HEK293 (cell line): ENCODE results near the gene PAPSS2.

Source experiments
- HOXC10 ChIP-seq: sonication (generic); formaldehyde crosslinking; IDR thresholded peaks from 2 replicates; pipeline ENCODE4 v1.8.1; 2023; ENCODE audit warnings: mild to moderate bottlenecking, missing genetic modification reagents
- RBAK ChIP-seq: fragments of 450-650 bp; formaldehyde crosslinking; IDR thresholded peaks from 2 replicates; pipeline ENCODE4 v1.5.1; 2016; ENCODE audit warnings: missing biosample characterization, missing genetic modification characterization
- ZBTB1 ChIP-seq: fragments of 450-650 bp; formaldehyde crosslinking; IDR thresholded peaks from 2 replicates; pipeline ENCODE4 v1.5.1; 2016; ENCODE audit warnings: missing biosample characterization, missing genetic modification characterization
- ZFP3 ChIP-seq: fragments of 450-650 bp; formaldehyde crosslinking; IDR thresholded peaks from 2 replicates; pipeline ENCODE4 v1.5.1; 2016; ENCODE audit warnings: low read depth, missing biosample characterization, missing genetic modification characterization
- ZNF140 ChIP-seq: fragments of 450-650 bp; formaldehyde crosslinking; IDR thresholded peaks from 2 replicates; pipeline ENCODE4 v1.5.1; 2016; ENCODE audit warnings: missing biosample characterization, missing genetic modification characterization
- ZNF184 ChIP-seq: fragments of 450-650 bp; IDR thresholded peaks from 2 replicates; pipeline ENCODE4 v1.5.1; 2018; ENCODE audit warnings: missing biosample characterization, mild to moderate bottlenecking, missing genetic modification characterization
- ZNF2 ChIP-seq: fragments of 450-650 bp; formaldehyde crosslinking; IDR thresholded peaks from 2 replicates; pipeline ENCODE4 v1.5.1; 2016; ENCODE audit warnings: missing biosample characterization, missing genetic modification characterization
- ZNF24 ChIP-seq: fragments of 450-650 bp; formaldehyde crosslinking; IDR thresholded peaks from 2 replicates; pipeline ENCODE4 v1.5.1; 2016; ENCODE audit warnings: missing biosample characterization, missing genetic modification characterization
- ZNF26 ChIP-seq: fragments of 450-650 bp; formaldehyde crosslinking; IDR thresholded peaks from 2 replicates; pipeline ENCODE4 v1.5.1; 2016; ENCODE audit warnings: missing biosample characterization, missing genetic modification characterization
- ZNF266 ChIP-seq: fragments of 450-650 bp; formaldehyde crosslinking; IDR thresholded peaks from 2 replicates; pipeline ENCODE4 v1.5.1; 2016; ENCODE audit warnings: missing biosample characterization, missing genetic modification characterization, low read depth
- ZNF280C ChIP-seq: fragments of 450-650 bp; formaldehyde crosslinking; IDR thresholded peaks from 2 replicates; pipeline ENCODE4 v1.5.1; 2016; ENCODE audit warnings: missing biosample characterization, missing genetic modification characterization
- ZNF311 ChIP-seq: fragments of 450-650 bp; formaldehyde crosslinking; IDR thresholded peaks from 2 replicates; pipeline ENCODE4 v1.5.1; 2017; ENCODE audit warnings: missing biosample characterization, missing genetic modification characterization, borderline replicate concordance
- ZNF341 ChIP-seq: fragments of 450-650 bp; formaldehyde crosslinking; IDR thresholded peaks from 2 replicates; pipeline ENCODE4; 2016; ENCODE audit warnings: low read depth, missing biosample characterization, missing genetic modification characterization
- ZNF433 ChIP-seq: fragments of 450-650 bp; formaldehyde crosslinking; IDR thresholded peaks from 2 replicates; pipeline ENCODE4 v1.5.1; 2016; ENCODE audit warnings: missing biosample characterization, missing genetic modification characterization, low read depth
- ZNF701 ChIP-seq: fragments of 450-650 bp; formaldehyde crosslinking; IDR thresholded peaks from 2 replicates; pipeline ENCODE4 v1.5.1; 2016; ENCODE audit warnings: missing biosample characterization, missing genetic modification characterization
- ZNF707 ChIP-seq: fragments of 450-650 bp; formaldehyde crosslinking; IDR thresholded peaks from 2 replicates; pipeline ENCODE4 v1.5.1; 2016; ENCODE audit warnings: missing biosample characterization, missing genetic modification characterization
- ZNF791 ChIP-seq: fragments of 450-650 bp; formaldehyde crosslinking; IDR thresholded peaks from 2 replicates; pipeline ENCODE4 v1.5.1; 2016; ENCODE audit warnings: missing biosample characterization, missing genetic modification characterization
- ZNF792 ChIP-seq: fragments of 450-650 bp; formaldehyde crosslinking; IDR thresholded peaks from 2 replicates; pipeline ENCODE4 v1.5.1; 2016; ENCODE audit warnings: missing biosample characterization, missing genetic modification characterization
- ZNF837 ChIP-seq: fragments of 450-650 bp; formaldehyde crosslinking; IDR thresholded peaks from 2 replicates; pipeline ENCODE4 v1.5.1; 2016; ENCODE audit warnings: missing biosample characterization, missing genetic modification characterization
- TF ChIP-seq, protein P1 (sequence below): fragments of 450-650 bp; formaldehyde crosslinking; IDR thresholded peaks from 2 replicates; pipeline ENCODE4 v1.5.1; 2016; ENCODE audit warnings: missing biosample characterization, missing genetic modification characterization
- TF ChIP-seq, protein P2 (sequence below): fragments of 450-650 bp; formaldehyde crosslinking; IDR thresholded peaks from 2 replicates; pipeline ENCODE4 v1.5.1; 2016; ENCODE audit warnings: missing biosample characterization, missing genetic modification characterization
- TF ChIP-seq, protein P3 (sequence below): fragments of 450-650 bp; formaldehyde crosslinking; IDR thresholded peaks from 2 replicates; pipeline ENCODE4 v1.5.1; 2016; ENCODE audit warnings: missing biosample characterization, missing genetic modification characterization
- TF ChIP-seq, protein P4 (sequence below): fragments of 450-650 bp; formaldehyde crosslinking; IDR thresholded peaks from 2 replicates; pipeline ENCODE4 v1.5.1; 2016; ENCODE audit warnings: missing biosample characterization, missing genetic modification characterization, low read depth
- TF ChIP-seq, protein P5 (sequence below): fragments of 450-650 bp; formaldehyde crosslinking; IDR thresholded peaks from 2 replicates; pipeline ENCODE4 v1.5.1; 2017; ENCODE audit warnings: missing biosample characterization, missing genetic modification characterization
- TF ChIP-seq, protein P6 (sequence below): fragments of 450-650 bp; formaldehyde crosslinking; IDR thresholded peaks from 2 replicates; pipeline ENCODE4 v1.5.1; 2017; ENCODE audit warnings: missing biosample characterization, mild to moderate bottlenecking, missing genetic modification characterization, moderate library complexity

The PAPSS2 gene

GRCh38 chr10:87761892-87762291, 102.2 kb downstream of the PAPSS2 start (continued):
- TF ChIP-seq, protein P1, sequence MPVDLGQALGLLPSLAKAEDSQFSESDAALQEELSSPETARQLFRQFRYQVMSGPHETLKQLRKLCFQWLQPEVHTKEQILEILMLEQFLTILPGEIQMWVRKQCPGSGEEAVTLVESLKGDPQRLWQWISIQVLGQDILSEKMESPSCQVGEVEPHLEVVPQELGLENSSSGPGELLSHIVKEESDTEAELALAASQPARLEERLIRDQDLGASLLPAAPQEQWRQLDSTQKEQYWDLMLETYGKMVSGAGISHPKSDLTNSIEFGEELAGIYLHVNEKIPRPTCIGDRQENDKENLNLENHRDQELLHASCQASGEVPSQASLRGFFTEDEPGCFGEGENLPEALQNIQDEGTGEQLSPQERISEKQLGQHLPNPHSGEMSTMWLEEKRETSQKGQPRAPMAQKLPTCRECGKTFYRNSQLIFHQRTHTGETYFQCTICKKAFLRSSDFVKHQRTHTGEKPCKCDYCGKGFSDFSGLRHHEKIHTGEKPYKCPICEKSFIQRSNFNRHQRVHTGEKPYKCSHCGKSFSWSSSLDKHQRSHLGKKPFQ (tag by site-specific recombination), result no peak
- TF ChIP-seq ZNF2 (peak; percentile 53), ZNF280C (tag by site-specific recombination) (no peak), ZNF26 (no peak), ZNF184 (tag by site-specific recombination) (peak; percentile 86), ZNF266 (tag by site-specific recombination) (no peak), ZNF792 (no peak), ZNF707 (tag by site-specific recombination) (no peak), ZNF433 (tag by site-specific recombination) (no peak), ZNF791 (tag by site-specific recombination) (no peak), ZNF24 (tag by site-specific recombination) (peak; percentile 91), HOXC10 (no peak), ZFP3 (no peak), ZNF140 (tag by site-specific recombination) (no peak), ZNF837 (tag by site-specific recombination) (no peak), RBAK (tag by site-specific recombination) (no peak), ZBTB1 (peak; percentile 93; the same call in 1 of the 2 replicates), ZNF341 (tag by site-specific recombination) (no peak), ZNF311 (tag by site-specific recombination) (no peak), ZNF701 (tag by site-specific recombination) (no peak)
- TF ChIP-seq, protein P2, sequence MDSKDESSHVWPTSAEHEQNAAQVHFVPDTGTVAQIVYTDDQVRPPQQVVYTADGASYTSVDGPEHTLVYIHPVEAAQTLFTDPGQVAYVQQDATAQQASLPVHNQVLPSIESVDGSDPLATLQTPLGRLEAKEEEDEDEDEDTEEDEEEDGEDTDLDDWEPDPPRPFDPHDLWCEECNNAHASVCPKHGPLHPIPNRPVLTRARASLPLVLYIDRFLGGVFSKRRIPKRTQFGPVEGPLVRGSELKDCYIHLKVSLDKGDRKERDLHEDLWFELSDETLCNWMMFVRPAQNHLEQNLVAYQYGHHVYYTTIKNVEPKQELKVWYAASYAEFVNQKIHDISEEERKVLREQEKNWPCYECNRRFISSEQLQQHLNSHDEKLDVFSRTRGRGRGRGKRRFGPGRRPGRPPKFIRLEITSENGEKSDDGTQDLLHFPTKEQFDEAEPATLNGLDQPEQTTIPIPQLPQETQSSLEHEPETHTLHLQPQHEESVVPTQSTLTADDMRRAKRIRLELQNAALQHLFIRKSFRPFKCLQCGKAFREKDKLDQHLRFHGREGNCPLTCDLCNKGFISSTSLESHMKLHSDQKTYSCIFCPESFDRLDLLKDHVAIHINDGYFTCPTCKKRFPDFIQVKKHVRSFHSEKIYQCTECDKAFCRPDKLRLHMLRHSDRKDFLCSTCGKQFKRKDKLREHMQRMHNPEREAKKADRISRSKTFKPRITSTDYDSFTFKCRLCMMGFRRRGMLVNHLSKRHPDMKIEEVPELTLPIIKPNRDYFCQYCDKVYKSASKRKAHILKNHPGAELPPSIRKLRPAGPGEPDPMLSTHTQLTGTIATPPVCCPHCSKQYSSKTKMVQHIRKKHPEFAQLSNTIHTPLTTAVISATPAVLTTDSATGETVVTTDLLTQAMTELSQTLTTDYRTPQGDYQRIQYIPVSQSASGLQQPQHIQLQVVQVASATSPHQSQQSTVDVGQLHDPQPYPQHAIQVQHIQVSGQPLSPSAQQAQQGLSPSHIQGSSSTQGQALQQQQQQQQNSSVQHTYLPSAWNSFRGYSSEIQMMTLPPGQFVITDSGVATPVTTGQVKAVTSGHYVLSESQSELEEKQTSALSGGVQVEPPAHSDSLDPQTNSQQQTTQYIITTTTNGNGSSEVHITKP (tag by site-specific recombination), result no peak
- TF ChIP-seq, protein P3, sequence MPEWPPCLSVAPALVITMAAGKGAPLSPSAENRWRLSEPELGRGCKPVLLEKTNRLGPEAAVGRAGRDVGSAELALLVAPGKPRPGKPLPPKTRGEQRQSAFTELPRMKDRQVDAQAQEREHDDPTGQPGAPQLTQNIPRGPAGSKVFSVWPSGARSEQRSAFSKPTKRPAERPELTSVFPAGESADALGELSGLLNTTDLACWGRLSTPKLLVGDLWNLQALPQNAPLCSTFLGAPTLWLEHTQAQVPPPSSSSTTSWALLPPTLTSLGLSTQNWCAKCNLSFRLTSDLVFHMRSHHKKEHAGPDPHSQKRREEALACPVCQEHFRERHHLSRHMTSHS (tag by site-specific recombination), result no peak
- TF ChIP-seq, protein P4, sequence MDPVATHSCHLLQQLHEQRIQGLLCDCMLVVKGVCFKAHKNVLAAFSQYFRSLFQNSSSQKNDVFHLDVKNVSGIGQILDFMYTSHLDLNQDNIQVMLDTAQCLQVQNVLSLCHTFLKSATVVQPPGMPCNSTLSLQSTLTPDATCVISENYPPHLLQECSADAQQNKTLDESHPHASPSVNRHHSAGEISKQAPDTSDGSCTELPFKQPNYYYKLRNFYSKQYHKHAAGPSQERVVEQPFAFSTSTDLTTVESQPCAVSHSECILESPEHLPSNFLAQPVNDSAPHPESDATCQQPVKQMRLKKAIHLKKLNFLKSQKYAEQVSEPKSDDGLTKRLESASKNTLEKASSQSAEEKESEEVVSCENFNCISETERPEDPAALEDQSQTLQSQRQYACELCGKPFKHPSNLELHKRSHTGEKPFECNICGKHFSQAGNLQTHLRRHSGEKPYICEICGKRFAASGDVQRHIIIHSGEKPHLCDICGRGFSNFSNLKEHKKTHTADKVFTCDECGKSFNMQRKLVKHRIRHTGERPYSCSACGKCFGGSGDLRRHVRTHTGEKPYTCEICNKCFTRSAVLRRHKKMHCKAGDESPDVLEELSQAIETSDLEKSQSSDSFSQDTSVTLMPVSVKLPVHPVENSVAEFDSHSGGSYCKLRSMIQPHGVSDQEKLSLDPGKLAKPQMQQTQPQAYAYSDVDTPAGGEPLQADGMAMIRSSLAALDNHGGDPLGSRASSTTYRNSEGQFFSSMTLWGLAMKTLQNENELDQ (tag by site-specific recombination), result no peak
- TF ChIP-seq, protein P5, sequence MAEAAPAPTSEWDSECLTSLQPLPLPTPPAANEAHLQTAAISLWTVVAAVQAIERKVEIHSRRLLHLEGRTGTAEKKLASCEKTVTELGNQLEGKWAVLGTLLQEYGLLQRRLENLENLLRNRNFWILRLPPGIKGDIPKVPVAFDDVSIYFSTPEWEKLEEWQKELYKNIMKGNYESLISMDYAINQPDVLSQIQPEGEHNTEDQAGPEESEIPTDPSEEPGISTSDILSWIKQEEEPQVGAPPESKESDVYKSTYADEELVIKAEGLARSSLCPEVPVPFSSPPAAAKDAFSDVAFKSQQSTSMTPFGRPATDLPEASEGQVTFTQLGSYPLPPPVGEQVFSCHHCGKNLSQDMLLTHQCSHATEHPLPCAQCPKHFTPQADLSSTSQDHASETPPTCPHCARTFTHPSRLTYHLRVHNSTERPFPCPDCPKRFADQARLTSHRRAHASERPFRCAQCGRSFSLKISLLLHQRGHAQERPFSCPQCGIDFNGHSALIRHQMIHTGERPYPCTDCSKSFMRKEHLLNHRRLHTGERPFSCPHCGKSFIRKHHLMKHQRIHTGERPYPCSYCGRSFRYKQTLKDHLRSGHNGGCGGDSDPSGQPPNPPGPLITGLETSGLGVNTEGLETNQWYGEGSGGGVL, result peak; percentile 34; the same call in 1 of the 2 replicates
- TF ChIP-seq, protein P6, sequence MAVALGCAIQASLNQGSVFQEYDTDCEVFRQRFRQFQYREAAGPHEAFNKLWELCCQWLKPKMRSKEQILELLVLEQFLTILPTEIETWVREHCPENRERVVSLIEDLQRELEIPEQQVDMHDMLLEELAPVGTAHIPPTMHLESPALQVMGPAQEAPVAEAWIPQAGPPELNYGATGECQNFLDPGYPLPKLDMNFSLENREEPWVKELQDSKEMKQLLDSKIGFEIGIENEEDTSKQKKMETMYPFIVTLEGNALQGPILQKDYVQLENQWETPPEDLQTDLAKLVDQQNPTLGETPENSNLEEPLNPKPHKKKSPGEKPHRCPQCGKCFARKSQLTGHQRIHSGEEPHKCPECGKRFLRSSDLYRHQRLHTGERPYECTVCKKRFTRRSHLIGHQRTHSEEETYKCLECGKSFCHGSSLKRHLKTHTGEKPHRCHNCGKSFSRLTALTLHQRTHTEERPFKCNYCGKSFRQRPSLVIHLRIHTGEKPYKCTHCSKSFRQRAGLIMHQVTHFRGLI (tag by site-specific recombination), result no peak
